ENCODE measurements around the gene CEMIP2.

DNA sequence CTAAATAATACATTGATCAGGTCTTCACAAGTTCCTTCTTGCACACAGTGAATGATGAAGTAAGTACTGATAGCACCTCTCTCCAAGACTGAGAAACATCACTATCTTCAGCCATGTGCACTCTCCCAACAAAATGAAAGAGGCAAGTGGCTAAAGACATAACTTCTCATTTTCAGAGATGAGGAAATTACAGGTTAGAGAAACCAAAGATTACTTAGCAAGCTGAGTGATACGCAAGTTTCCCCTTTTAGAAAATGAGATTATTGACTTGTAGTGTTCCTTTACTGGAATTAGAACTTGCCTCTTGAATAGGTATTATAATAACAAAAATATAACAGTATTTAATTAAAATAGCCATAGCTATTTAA, 21.6 kb downstream of the CEMIP2 start:
- no peak for TF ChIP-seq POLR2A (IDR thresholded peaks at IDR 0.05)
- TF ChIP-seq EP300 (IDR thresholded peaks at IDR 0.05), result no peak
- TF ChIP-seq, protein P1, sequence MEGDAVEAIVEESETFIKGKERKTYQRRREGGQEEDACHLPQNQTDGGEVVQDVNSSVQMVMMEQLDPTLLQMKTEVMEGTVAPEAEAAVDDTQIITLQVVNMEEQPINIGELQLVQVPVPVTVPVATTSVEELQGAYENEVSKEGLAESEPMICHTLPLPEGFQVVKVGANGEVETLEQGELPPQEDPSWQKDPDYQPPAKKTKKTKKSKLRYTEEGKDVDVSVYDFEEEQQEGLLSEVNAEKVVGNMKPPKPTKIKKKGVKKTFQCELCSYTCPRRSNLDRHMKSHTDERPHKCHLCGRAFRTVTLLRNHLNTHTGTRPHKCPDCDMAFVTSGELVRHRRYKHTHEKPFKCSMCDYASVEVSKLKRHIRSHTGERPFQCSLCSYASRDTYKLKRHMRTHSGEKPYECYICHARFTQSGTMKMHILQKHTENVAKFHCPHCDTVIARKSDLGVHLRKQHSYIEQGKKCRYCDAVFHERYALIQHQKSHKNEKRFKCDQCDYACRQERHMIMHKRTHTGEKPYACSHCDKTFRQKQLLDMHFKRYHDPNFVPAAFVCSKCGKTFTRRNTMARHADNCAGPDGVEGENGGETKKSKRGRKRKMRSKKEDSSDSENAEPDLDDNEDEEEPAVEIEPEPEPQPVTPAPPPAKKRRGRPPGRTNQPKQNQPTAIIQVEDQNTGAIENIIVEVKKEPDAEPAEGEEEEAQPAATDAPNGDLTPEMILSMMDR (IDR thresholded peaks at IDR 0.05), result no peak
- no peak for TF ChIP-seq POLR2AphosphoS5 (IDR thresholded peaks at IDR 0.05)
